HCT116 (cell line): ENCODE measurements around the gene MAP3K7CL.

Experiments
- CEBPB ChIP-seq: IDR thresholded peaks from 2 replicates; pipeline ENCODE4 v1.6.1; 2012; ENCODE audit warnings: low read depth
- EZH2 ChIP-seq: fragments of 200-600 bp; sonication (generic); IDR thresholded peaks from 2 replicates; pipeline ENCODE4 v1.6.1; 2017; ENCODE audit warnings: antibody characterized with exemption, mixed run types
- POLR2A ChIP-seq: IDR thresholded peaks from 2 replicates; pipeline ENCODE4 v1.7.0; 2011; ENCODE audit warnings: borderline replicate concordance; ENCODE audit not compliant: insufficient read depth, insufficient read length; ENCODE audit errors: extremely low read depth
- POLR2AphosphoS5 ChIP-seq: IDR thresholded peaks from 2 replicates; pipeline ENCODE4 v1.6.1; 2011; ENCODE audit warnings: mild to moderate bottlenecking, low read depth, low read length, moderate library complexity
- ZNF274 ChIP-seq: fragments of 200-500 bp; sonication (Bioruptor generic); IDR thresholded peaks from 2 replicates; pipeline ENCODE4 v1.6.1; 2014; ENCODE audit warnings: mild to moderate bottlenecking, low read depth, low read length, inconsistent platforms
- TF ChIP-seq, protein P1 (sequence below), 3 experiments: fragments of 200-600 bp in 1 of 3; sonication (generic) in 1 of 3; IDR thresholded peaks in 2 of 3; conservative IDR thresholded peaks in 1 of 3; 2 replicates each; pipeline ENCODE4 v1.5.1; 2012 to 2017; ENCODE audit warnings: low read depth in 2 of 3, low read length in 2 of 3, antibody characterized with exemption in 1 of 3, borderline replicate concordance in 1 of 3, control low read depth in 1 of 3, mild to moderate bottlenecking in 1 of 3, mixed read lengths in 1 of 3, mixed run types in 1 of 3, moderate library complexity in 1 of 3; ENCODE audit not compliant: insufficient read depth in 1 of 3

GRCh38 chr21:29115899-29116298 lies 14.5 kb upstream of the MAP3K7CL start:
- TF ChIP-seq EZH2 (no peak), POLR2A (no peak), CEBPB (no peak), POLR2AphosphoS5 (no peak), ZNF274 (no peak)
- TF ChIP-seq, protein P1, sequence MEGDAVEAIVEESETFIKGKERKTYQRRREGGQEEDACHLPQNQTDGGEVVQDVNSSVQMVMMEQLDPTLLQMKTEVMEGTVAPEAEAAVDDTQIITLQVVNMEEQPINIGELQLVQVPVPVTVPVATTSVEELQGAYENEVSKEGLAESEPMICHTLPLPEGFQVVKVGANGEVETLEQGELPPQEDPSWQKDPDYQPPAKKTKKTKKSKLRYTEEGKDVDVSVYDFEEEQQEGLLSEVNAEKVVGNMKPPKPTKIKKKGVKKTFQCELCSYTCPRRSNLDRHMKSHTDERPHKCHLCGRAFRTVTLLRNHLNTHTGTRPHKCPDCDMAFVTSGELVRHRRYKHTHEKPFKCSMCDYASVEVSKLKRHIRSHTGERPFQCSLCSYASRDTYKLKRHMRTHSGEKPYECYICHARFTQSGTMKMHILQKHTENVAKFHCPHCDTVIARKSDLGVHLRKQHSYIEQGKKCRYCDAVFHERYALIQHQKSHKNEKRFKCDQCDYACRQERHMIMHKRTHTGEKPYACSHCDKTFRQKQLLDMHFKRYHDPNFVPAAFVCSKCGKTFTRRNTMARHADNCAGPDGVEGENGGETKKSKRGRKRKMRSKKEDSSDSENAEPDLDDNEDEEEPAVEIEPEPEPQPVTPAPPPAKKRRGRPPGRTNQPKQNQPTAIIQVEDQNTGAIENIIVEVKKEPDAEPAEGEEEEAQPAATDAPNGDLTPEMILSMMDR (IDR thresholded peaks at IDR 0.05 in 2 of 3, conservative IDR thresholded peaks at IDR 0.05 in 1 of 3; ENCODE audit: borderline replicate concordance in 1 of 3, insufficient read depth in 1 of 3, low read depth in 2 of 3, low read length in 2 of 3) = no peak
